ENCODE measurements around the gene SLC35A3.
"Not testable (repeated sequence)": the region's sequence is repeated elsewhere in the genome, so short reads cannot be mapped to it uniquely, and the experiment has no call there.

SLC35A3 gene

DNA sequence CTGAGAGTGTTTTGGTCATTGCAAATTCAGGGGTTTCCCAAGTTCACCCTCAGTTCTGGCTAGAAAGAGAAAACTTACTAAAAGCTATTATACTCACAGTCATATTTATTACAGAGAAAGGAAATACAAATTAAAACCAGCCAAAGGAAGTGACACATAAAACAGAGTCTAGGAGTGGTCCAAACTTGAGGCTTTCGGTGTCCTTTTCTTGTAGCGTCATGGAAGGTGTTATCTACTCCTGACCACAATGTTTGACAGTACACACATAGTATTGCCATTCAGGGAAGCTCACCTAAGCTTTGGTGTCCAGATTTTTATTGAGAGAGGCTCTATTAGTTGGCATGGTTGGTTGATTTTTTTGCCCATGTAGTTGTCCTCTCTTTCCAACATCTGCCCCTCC is 59.0 kb downstream of the SLC35A3 start:
- in situ Hi-C loops (cut with MboI; ENCODE audit: low sequenced_read_pairs): no loop called here

GRCh38 chr1:100034470-100034869 is 64.7 kb downstream of the SLC35A3 start:
- in situ Hi-C loops (cut with MboI; ENCODE audit: low sequenced_read_pairs): no loop called here

- in situ Hi-C loops (cut with MboI; ENCODE audit: low sequenced_read_pairs): no loop called here
Observed at GRCh38 chr1:100035214-100035613, 65.4 kb downstream of the SLC35A3 start.

GRCh38 chr1:100036718-100037655 is 67.2 kb downstream of the SLC35A3 start:
- in situ Hi-C loops (cut with MboI; ENCODE audit: low sequenced_read_pairs): no loop called here

DNA sequence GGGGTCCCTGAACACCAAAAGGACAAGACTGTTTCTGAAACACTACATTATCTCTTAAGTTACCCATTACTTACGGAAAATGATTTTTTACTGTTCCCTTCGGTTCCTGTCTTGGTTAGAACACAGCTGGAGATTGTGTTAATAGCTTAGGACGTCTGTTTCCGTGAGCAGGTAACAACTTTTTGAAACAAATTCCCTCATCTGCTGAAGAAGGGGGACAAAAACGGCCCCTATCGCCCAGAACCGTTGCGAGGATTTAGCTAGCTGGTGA is 67.8 kb downstream of the SLC35A3 start:
- in situ Hi-C loops (cut with MboI; ENCODE audit: low sequenced_read_pairs): no loop called here

DNA sequence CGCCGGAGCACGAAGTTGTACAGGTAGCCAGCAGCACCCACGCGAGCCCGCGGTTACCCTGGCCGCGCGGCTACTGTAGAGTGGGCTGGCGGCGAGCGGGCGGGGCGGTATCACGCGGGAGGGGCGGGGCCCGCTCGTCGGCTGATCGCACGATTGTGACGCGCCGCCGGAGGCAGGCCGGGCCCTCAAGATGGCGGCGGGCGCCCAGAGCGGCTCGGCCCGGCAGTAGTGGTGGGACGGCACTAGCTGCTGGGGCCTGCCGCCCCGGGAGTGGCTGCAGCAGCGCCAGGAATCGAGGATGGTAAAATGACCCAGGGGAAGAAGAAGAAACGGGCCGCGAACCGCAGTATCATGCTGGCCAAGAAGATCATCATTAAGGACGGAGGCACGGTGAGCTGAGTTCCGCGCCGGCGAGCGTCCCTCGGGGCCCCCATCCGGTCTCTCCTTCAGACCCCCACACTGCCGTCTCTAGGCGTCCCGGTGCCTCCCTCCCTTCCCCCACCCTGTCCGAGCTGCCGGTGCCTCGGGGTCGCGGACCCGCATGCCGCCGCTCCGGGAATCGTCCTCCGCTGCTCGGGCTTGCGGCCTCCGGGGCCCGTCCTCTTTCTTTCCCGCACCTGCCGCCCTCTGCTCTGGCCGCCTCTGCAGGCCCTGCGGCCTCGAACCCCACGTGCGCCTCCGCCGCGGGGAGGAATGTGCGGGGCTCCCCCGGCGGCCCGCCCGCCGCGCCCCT is 68.3 kb downstream of the SLC35A3 start:
- in situ Hi-C loops (cut with MboI; ENCODE audit: low sequenced_read_pairs): no loop called here

GRCh38 chr1:100038660-100039287 is 69.0 kb downstream of the SLC35A3 start:
- in situ Hi-C loops (cut with MboI; ENCODE audit: low sequenced_read_pairs): no loop called here

DNA sequence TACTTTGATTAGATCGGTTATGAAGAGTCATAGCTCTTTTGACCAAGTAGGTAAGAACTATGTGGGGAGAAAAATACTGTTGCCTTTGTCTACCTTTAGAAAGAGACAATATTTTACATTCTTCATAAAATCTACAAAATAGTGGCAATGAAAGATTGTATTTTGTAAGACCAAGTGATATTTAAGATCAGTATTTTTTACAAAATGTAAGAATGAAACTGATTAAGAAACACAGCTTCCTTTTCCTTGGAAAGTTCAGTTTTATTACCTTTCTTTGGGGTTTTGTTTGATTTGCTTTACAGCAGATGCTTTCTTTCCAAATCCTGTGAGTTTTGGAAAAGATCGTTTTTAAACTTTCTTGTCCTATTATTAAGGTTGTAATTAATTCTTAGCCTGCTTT is 69.8 kb downstream of the SLC35A3 start:
- in situ Hi-C loops (cut with MboI; ENCODE audit: low sequenced_read_pairs): no loop called here

DNA sequence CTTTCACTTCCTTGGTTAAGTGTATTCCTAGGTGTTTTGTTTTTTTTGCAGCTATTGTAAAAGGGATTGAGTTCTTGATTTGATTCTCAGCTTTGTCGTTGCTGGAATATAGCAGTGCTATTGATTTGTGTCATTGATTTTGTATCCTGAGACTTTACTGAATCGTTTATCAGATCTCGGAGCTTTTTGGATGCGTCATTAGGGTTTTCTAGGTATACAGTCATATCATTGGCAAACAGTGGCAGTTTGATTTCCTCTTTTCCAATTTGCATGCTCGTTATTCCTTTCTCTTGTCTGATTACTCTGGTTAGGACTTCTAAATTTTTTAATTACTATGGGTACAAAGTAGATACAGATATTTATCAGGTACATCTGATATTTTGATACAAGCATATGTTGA is 75.4 kb downstream of the SLC35A3 start:
- in situ Hi-C loops (cut with MboI; ENCODE audit: low sequenced_read_pairs): no loop called here

GRCh38 chr1:100047235-100047708 is 77.5 kb downstream of the SLC35A3 start:
- in situ Hi-C loops (cut with MboI; ENCODE audit: low sequenced_read_pairs): not testable (repeated sequence)

DNA sequence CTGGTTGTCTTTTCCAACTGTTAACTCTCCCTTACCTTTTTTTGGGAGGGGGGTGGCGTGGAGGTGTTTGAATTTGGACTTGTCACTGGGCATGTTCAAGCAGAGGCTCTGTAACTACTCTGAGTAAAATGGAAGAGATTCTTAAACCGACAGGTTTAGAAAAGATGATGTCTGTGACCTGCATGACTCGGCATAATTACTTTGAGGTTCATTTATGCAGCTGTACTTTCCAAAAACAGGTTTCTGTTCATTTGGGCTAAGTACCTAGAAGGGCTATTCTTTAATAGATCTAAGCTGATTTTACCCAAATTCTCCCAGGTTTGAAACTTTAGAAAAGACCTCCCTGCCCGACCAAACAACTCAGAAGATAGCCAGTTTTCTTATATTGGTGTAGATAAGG is 80.3 kb downstream of the SLC35A3 start:
- in situ Hi-C loops (cut with MboI; ENCODE audit: low sequenced_read_pairs): no loop called here

DNA sequence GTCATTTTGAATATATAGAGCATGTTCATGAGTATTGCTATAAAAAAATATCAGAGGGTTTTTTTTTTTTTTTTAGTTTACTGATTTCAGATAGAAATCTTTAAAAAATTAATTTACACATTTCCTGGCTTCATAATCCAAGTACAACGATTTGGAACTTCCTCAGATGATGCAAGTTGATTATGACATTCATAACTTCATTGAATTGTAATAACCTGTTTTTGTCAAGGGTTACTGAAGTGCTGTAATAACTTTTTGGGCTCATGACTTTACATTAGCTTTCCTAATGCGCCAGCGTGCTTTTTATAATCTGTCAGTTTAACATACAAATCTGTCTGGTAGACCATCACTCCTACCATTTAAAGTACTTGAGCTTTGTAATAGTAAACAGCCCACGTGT is 81.6 kb downstream of the SLC35A3 start:
- in situ Hi-C loops (cut with MboI; ENCODE audit: low sequenced_read_pairs): no loop called here

DNA sequence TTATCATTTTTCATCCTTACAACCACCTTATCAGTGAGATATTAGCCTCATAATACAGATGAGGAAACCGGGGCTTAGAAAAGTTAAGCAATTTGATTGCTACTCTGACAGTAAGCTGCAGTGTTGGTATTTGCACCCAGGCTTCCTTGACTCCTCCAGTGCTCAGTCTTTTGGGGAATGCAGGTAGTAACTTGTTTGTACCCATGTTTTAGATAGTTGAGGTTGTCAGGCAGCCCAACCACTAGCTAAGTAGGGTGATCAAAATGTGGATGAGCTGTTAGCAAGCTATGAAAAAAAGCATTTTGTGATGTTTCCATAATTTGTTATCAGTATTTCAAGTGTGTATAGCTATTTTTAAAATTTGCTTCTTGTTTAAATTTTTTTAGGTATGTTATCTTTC is 82.1 kb downstream of the SLC35A3 start:
- in situ Hi-C loops (cut with MboI; ENCODE audit: low sequenced_read_pairs): no loop called here

DNA sequence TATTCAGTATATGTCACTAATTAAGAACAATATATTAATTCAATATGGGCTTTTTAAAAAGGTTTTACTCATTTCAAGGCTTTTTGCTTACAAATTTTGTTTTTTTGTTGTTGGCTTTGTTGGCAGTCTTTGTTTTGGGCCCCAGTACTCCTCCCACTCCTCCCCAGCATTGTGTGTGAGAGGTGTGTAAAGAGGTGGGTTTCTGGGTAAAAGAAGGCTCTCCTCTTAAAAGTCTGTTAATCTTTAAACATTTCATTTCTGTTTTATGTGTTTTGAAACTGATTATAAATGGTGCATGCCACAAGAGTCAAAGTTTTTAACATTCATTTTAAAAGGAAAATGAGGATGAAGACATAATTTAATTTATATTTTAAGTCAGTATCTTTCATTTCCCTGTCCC is 83.3 kb downstream of the SLC35A3 start:
- in situ Hi-C loops (cut with MboI; ENCODE audit: low sequenced_read_pairs): no loop called here

GRCh38 chr1:100053727-100054126 is 83.9 kb downstream of the SLC35A3 start:
- in situ Hi-C loops (cut with MboI; ENCODE audit: low sequenced_read_pairs): no loop called here

- in situ Hi-C loops (cut with MboI; ENCODE audit: low sequenced_read_pairs): no loop called here
Observed at GRCh38 chr1:100061681-100062080, 91.9 kb downstream of the SLC35A3 start.

DNA sequence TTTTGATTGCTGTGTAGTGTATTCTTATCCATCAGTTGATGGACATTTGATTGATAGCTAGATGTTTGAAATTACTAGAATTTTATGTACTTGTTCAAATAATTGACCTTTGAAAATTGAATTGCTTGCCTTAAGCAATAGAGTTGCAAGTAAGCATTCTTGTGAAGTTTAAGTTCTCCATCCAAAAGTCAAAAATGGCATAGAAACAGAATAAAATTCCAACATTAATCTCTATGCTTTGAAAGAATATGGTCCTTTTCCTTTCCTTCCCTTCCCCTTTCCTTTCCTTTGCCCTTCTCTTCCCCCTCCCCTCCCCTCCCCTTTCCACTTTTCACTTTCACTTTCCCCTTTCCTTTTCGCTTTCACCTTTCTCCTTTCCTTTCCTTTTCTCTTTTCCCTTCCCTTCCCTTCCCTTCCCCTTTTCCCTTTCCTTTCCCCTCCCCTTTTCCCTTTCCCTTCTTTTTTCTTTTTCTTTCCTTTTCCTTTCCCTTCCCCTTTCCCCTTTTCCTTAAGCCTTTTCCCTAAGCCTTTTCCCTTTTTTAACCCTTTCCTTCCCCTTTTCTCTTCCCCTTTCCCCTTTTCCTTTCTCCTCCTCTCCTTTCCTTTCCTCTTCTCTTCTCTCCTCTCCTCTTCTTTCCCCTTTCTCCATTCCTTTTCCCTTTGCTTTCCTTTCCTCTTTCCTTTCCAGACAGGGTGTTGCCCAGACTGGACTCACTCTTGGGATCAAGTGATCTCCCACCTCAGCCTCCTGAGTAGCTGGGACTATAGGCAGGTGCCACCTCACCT is 95.6 kb downstream of the SLC35A3 start:
- in situ Hi-C loops (cut with MboI; ENCODE audit: low sequenced_read_pairs): no loop called here

GRCh38 chr1:100065969-100066227 is 96.1 kb downstream of the SLC35A3 start:
- in situ Hi-C loops (cut with MboI; ENCODE audit: low sequenced_read_pairs): no loop called here

GRCh38 chr1:100070201-100070939 is 100.6 kb downstream of the SLC35A3 start:
- in situ Hi-C loops (cut with MboI; ENCODE audit: low sequenced_read_pairs): no loop called here

DNA sequence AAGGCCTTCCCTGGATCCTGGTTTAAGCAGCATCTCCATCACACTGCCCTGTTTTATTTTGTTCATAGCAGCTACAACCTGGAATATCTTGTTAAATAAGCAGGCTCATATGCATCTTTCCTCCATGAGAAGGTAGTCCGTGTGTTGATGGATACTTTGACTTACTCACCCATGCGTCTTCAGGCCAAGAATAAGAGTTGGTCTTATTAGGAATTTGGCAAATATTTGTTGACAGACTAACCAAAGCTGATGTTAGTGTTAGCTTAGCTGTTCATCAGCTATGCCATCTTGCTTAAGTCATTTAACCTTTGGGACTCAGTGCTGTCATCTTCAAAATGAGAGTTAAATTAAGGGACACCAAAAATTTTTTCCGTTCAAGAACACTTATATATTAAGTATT is 103.7 kb downstream of the SLC35A3 start:
- in situ Hi-C loops (cut with MboI; ENCODE audit: low sequenced_read_pairs): no loop called here
